ENCODE measurements around the gene ADGRG3.
A peak's percentile ranks its signal among the peaks of the same experiment; 100 is the strongest.

ADGRG3 gene

DNA sequence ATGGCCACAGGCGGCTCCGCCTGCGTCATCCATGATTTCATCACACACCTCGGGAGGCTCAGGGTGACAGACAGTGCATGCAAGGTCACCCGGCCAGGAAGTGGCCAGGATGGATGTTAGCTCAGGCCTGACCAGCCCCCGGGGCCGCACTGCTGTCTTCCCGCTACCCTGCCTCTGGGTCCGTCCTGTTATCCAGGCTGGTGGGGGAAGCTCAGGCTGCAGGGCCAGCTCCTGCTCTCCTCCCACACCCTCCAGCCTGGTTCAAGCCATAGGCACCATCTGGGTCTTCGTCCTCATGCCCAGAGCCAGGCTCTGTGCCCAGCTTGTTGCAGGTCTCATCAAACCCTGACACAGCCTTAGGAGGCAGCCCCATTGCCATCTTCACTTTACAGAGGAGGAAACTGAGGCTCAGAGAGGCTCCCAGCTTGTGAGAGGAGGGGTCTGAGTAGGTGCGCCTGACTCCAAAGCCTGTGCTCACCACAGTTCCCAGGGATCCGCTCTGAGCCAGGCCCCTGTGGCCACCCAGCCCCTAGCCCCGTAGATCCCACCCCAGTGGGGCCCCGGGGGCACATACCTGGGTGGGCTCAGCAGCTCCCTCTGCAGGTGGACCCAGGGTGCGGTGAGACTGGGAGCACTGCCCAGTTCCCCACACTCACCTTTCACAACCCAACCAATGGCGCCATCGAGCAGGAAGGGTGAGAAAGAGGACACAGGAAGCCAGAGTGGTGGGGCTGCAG is 412 bp upstream of the ADGRG3 start:
- Histone ChIP-seq H2AFZ (ENCODE audit: low read depth, low read length) (no peak overlapping the region), H3K9me3 (ENCODE audit: insufficient read depth, low read length) (no peaks in the 10 kb centered on the region), H3K9ac (ENCODE audit: low read length) (no peak overlapping the region), H3K4me3 (ENCODE audit: low read length) (no peak overlapping the region), H3K4me2 (ENCODE audit: low read length) (no peak overlapping the region), H3K27me3 (ENCODE audit: low read depth, low read length) (peaks cover 27% of the 10 kb centered on the region), H3K36me3 (replicated peaks; ENCODE audit: low read depth, low read length) (no peaks in the 10 kb centered on the region), H3K79me2 (ENCODE audit: low read length) (no peaks in the 10 kb centered on the region), H4K20me1 (ENCODE audit: insufficient read depth, low read length) (0 out of 2 replicates have a peak, but pooled peaks cover 4% of the 10 kb centered on the region), H3K4me1 (ENCODE audit: low read length) (no peaks in the 10 kb centered on the region), H3K27ac (ENCODE audit: low read length) (no peak overlapping the region)
- TF ChIP-seq, protein P1, sequence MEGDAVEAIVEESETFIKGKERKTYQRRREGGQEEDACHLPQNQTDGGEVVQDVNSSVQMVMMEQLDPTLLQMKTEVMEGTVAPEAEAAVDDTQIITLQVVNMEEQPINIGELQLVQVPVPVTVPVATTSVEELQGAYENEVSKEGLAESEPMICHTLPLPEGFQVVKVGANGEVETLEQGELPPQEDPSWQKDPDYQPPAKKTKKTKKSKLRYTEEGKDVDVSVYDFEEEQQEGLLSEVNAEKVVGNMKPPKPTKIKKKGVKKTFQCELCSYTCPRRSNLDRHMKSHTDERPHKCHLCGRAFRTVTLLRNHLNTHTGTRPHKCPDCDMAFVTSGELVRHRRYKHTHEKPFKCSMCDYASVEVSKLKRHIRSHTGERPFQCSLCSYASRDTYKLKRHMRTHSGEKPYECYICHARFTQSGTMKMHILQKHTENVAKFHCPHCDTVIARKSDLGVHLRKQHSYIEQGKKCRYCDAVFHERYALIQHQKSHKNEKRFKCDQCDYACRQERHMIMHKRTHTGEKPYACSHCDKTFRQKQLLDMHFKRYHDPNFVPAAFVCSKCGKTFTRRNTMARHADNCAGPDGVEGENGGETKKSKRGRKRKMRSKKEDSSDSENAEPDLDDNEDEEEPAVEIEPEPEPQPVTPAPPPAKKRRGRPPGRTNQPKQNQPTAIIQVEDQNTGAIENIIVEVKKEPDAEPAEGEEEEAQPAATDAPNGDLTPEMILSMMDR (IDR thresholded peaks at IDR 0.05; ENCODE audit: low read depth, low read length), result peak; percentile 27
- no peak for TF ChIP-seq EZH2phosphoT487 (IDR thresholded peaks at IDR 0.05; ENCODE audit: low read depth)

DNA sequence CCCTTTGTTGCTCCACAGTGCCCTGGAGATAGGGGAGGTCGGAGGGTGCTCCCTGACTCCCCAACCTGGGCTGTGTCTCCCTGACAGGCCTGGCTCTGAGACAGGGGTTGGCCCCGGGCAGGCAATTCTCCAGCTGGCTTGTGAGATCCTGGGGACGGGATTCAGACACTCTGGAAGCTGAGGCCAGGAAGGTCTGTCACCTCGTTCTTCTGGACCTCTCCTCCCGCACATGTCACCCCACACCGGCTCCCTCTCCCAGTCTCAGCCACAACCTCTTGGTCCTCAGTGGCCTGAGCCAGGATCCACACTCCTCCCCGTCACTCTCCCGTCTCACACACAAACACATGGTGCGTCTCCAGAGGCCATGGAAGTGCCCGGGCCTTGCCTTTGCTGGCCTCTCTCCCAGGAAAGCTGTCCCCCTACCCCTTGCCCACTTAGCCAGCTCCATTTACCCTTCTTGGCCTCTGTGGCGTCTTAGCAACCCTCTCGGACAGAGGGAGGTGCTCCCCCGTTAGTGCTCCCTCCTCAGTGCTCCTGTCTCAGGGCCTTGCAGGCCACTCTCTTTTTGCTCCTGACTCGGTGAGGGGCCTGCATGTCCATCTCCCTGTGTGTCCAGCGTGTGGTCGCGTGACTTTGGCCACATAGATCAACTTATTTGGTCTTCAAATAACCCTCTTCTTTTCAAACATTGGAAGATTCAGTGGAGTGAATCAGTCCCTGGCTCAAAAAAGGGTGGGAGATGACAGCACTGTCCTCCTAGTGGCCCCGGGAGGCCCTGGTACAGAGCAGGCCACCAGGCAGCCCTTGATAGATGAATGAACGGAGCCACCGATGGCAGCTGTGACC is 747 bp downstream of the ADGRG3 start:
- Histone ChIP-seq H3K27ac (ENCODE audit: low read length) (no peak overlapping the region), H3K4me2 (ENCODE audit: low read length) (no peak overlapping the region), H3K4me1 (ENCODE audit: low read length) (no peaks in the 10 kb centered on the region), H3K36me3 (replicated peaks; ENCODE audit: low read depth, low read length) (no peaks in the 10 kb centered on the region), H4K20me1 (ENCODE audit: insufficient read depth, low read length) (0 out of 2 replicates have a peak, but pooled peaks cover 4% of the 10 kb centered on the region), H3K9me3 (ENCODE audit: insufficient read depth, low read length) (no peaks in the 10 kb centered on the region), H3K79me2 (ENCODE audit: low read length) (no peaks in the 10 kb centered on the region), H3K9ac (ENCODE audit: low read length) (no peak overlapping the region), H3K4me3 (ENCODE audit: low read length) (no peak overlapping the region), H3K27me3 (ENCODE audit: low read depth, low read length) (peaks cover 39% of the 10 kb centered on the region), H2AFZ (ENCODE audit: low read depth, low read length) (no peak overlapping the region)
- TF ChIP-seq, protein P1 (IDR thresholded peaks at IDR 0.05; ENCODE audit: low read depth, low read length), result no peak
- no peak for TF ChIP-seq EZH2phosphoT487 (IDR thresholded peaks at IDR 0.05; ENCODE audit: low read depth)

DNA sequence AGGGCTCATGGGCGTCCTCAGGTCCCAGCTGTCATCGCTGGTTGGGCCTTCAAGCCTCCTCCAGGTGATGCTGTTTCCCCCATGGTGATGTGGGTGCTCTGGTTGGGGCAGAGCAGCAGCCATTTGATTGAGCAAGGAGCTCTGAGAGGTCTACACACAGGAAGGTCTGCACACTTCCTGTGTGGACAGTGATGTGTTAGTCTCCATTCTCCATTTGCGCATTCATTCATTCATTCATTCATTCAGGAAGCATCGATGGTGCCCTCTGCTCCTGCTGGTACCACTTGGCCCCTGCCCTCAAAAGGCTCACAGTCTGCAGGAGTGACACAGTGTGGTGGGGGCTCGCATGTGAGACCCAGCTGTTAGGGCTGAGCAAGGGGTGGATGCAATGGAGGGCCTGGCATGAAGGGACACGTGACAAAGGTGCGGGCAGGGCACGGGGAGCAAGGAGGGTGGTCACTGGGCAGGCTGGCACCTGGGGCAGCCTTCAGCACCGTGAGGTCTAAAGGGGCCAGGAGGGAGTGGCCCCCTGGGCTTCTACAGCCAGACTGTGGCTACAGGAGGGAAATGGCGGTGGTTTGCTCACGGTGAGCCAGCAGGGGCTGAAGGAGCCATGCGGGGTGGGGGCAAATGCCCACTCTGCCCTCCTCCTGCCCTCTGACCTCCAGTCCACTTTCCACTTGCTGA is 1.5 kb downstream of the ADGRG3 start:
- Histone ChIP-seq H3K27ac (ENCODE audit: low read length) (no peak overlapping the region), H3K4me1 (ENCODE audit: low read length) (no peaks in the 10 kb centered on the region), H3K9ac (ENCODE audit: low read length) (no peak overlapping the region), H2AFZ (ENCODE audit: low read depth, low read length) (no peak overlapping the region), H4K20me1 (ENCODE audit: insufficient read depth, low read length) (0 out of 2 replicates have a peak, but pooled peaks cover 4% of the 10 kb centered on the region), H3K79me2 (ENCODE audit: low read length) (no peaks in the 10 kb centered on the region), H3K9me3 (ENCODE audit: insufficient read depth, low read length) (no peaks in the 10 kb centered on the region), H3K4me2 (ENCODE audit: low read length) (no peak overlapping the region), H3K27me3 (ENCODE audit: low read depth, low read length) (peaks cover 41% of the 10 kb centered on the region), H3K36me3 (replicated peaks; ENCODE audit: low read depth, low read length) (no peaks in the 10 kb centered on the region), H3K4me3 (ENCODE audit: low read length) (no peak overlapping the region)
- TF ChIP-seq, protein P1 (IDR thresholded peaks at IDR 0.05; ENCODE audit: low read depth, low read length), result no peak
- no peak for TF ChIP-seq EZH2phosphoT487 (IDR thresholded peaks at IDR 0.05; ENCODE audit: low read depth)
